ENCODE measurements around the gene LRRFIP1.

- no peak for TF ChIP-seq NFIC (IDR thresholded peaks at IDR 0.05)
- no peak for TF ChIP-seq EP300 (IDR thresholded peaks at IDR 0.05; ENCODE audit: borderline replicate concordance)
Measured at GRCh38 chr2:237623428-237624403, 3.7 kb upstream of the LRRFIP1 start.
